Measurements from ENCODE around the gene PRCP.

Gene PRCP

GRCh38 chr11:82906236-82906635 is 6.0 kb upstream of the PRCP start:
- no peak for DNase-seq (ENCODE audit: low read depth)
- TF ChIP-seq CTCF (conservative IDR thresholded peaks at IDR 0.05; ENCODE audit: low read depth, low read length): peak; percentile 30
- H3K4me3 ChIP-seq (ENCODE audit: low read length): no peak overlapping the region

GRCh38 chr11:82903843-82904586 is 3.8 kb upstream of the PRCP start:
- H3K4me3 ChIP-seq (ENCODE audit: low read length): no peak overlapping the region
- DNase-seq (ENCODE audit: low read depth): no peak
- no peak for TF ChIP-seq CTCF (conservative IDR thresholded peaks at IDR 0.05; ENCODE audit: low read depth, low read length)

- DNase-seq (ENCODE audit: low read depth): no peak
- no peak overlapping the region for H3K4me3 ChIP-seq (ENCODE audit: low read length)
- no peak for TF ChIP-seq CTCF (conservative IDR thresholded peaks at IDR 0.05; ENCODE audit: low read depth, low read length)
Measured at GRCh38 chr11:82902880-82903279, 2.6 kb upstream of the PRCP start.

- peak overlapping the region; percentile 86 for H3K4me3 ChIP-seq (ENCODE audit: low read length)
- DNase-seq (ENCODE audit: low read depth): no peak
- no peak for TF ChIP-seq CTCF (conservative IDR thresholded peaks at IDR 0.05; ENCODE audit: low read depth, low read length)
Measured at GRCh38 chr11:82901922-82902485, 1.8 kb upstream of the PRCP start.

GRCh38 chr11:82901165-82901921 is 1.1 kb upstream of the PRCP start, which contains the start of gene DDIAS:
Gene DDIAS (plus strand): TSS chr11:82901736. CDS start chr11:82914739, 13,003 bp downstream.
- no peak for TF ChIP-seq CTCF (conservative IDR thresholded peaks at IDR 0.05; ENCODE audit: low read depth, low read length)
- H3K4me3 ChIP-seq (ENCODE audit: low read length): peak within 1 kb of the TSS; percentile 86
- DNase-seq (ENCODE audit: low read depth): peak; percentile 95

- DNase-seq (ENCODE audit: low read depth): no peak
- TF ChIP-seq CTCF (conservative IDR thresholded peaks at IDR 0.05; ENCODE audit: low read depth, low read length): no peak
- H3K4me3 ChIP-seq (ENCODE audit: low read length): peak overlapping the region; percentile 86
Measured at GRCh38 chr11:82899957-82900276, 313 bp downstream of the PRCP start.
